Activated CD4-positive, CD25-positive, alpha-beta regulatory T cell treated with anti-CD3 and anti-CD28 coated beads, Interleukin-2, amount 50 U/mL, for 24 hours (primary cell): ENCODE measurements around the gene WDR5.

ENCODE experiments used
- ATAC-seq, 2 donors: fragments of 150-1000 bp; cut with Tn5 transposase; one replicate each; pipeline ENCODE4 v1.10.0; 2021; ENCODE audit warnings: mild to moderate bottlenecking in 1 of 2, moderate library complexity in 1 of 2

Gene WDR5

DNA sequence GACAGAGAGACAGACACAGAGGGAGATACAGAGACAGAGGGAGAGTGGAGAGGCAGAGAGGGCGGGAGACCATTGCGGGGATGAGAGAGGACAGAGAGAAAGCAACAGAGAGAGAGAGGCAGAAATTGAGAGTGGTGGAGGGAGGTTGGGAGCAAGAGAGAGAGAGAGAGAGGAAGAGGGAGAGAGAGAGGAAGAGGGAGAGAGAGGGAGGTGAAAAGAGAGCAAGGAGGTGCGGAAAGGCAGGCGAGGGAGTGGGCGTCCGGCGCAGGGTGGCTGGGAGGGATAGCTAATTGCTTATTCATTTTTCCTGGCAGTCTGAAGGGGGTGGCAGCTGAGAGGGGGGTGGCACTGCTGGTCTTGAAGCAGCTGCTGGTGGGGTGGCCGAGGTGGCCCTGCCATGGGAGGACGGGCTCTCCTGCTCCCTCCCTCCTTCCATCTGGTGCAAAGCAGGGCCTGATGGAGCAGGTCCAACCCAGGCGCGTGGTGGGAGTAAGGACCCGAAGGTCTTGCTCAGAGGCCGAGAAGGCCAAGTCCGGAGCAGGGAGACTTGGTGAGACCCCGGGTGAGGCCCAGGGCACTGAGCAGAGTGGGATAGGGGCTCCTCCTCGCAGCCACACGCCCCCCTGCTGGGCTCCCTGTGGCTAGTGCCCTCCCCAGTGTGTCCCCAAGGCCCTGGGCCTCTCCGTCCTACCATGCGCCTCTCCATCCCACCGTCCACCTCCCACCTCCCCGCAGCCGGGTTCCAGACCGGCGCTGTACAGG is 53.8 kb downstream of the WDR5 start:
- ATAC-seq, result no peak

DNA sequence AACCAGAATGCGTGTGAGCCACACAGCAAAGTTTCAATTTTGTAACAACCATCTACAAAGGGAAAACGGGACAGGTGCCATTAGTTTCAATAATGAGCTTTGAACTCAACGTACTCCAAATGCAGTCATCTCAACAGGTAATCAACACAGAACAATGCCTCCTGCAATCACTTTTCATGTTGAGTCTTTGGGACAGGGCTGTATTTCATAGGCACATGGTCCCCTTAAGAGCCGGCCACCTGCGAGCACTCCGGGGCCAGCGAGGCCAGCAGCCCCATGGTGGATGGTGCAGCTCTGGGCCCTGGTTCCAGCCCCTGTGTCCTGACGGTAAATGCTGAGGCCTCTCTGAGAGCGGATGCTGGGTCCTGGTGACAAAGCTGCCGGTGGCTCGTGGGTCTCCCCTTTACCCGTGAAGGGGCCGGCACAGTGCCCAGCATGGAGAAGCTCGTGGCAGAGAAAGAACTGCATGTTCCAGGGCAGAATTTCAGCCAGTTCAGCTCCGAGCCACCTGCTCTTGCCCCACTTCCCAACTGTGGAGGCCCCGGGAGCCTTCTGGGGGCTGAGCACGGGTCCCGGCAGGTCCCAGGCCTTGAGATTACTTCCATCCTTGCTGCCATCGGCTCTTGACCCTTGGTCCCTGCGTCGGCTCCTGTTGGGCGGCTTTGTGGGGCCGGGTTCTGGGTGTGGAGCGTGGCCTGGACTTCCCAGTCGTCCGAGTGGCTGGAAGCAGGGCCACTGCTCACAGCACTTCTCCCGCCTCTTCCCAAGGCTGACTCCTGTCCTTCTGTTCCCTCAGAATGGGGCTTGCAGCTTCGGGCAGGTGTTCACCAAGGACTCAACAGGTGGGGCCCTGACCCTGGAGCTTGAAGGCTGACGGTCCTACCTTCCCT is 54.6 kb downstream of the WDR5 start:
- ATAC-seq, result no peak

- no peak for ATAC-seq
Observed at GRCh38 chr9:134191455-134192209, 55.8 kb downstream of the WDR5 start.

- ATAC-seq, result no peak
Observed at GRCh38 chr9:134192311-134192950, 56.5 kb downstream of the WDR5 start.

GRCh38 chr9:134192951-134193731 is 57.3 kb downstream of the WDR5 start:
- no peak for ATAC-seq

DNA sequence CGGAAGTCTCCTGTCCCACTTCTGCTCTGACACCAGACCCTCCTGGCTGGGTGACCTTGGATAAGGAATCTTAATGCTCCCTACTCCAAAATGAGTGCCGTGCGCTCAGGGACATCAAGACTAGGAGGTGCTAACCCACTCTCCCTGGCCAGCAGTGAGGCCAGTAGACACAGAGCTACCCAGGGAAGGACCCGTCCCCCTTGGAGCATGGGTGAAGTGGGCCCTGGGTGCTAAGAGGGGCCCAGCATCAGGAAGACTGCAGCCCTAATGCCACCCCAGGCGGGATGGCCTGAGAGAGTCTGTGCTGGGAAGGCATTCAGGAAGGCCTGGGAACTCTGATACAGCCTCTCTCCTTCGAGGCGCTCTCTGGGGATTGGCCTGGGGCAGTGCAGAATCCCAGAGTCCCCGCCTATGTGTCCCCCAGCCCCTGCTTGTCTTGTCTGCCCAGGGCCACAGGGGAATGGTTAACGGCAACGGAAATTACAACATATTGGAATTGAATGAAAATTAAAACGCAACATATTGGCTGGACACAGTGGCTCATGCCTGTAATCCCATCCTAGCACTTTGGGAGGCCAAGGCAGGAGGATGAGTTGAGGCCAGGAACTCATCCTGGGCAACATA is 58.1 kb downstream of the WDR5 start:
- ATAC-seq, result no peak

DNA sequence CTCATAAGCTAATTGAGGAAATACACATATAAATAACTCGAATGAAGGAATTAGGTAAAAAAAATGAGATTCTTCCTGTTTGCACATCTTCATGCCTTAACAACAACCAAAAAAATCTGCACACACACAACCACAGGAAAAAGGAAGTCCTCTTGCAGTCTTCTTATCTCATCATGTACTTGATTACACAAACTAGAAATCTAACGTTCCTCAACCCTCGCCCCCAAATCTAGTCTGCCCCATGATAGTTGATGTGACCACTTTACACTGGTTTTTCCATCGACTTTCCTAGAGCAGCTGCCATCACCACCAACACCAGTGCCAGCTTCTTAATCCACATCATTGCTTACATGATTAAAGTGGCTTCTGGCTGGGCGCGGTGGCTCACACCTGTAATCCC is 59.7 kb downstream of the WDR5 start:
- no peak for ATAC-seq

- ATAC-seq, result no peak
Observed at GRCh38 chr9:134196911-134197310, 61.0 kb downstream of the WDR5 start.

GRCh38 chr9:134198791-134199190 is 62.9 kb downstream of the WDR5 start:
- no peak for ATAC-seq

DNA sequence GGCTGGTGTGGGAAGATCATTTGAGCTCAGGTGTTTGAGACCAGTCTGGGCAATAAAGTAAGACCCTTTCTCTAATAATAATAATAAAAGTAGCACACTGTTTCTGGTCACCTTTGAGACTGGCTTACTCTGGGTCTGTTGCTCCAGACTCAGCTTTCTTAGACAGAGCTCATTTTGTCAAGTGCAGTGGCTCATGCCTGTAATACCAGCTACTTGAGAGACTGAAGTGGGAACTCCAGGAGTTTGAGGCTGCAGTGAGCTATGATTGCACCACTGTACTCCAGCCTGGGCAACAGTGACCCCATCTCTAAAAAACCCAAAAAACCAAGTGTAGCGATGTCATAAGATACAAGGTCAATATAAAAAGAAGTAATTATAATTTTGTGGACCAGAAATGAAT is 64.8 kb downstream of the WDR5 start:
- ATAC-seq, result no peak

DNA sequence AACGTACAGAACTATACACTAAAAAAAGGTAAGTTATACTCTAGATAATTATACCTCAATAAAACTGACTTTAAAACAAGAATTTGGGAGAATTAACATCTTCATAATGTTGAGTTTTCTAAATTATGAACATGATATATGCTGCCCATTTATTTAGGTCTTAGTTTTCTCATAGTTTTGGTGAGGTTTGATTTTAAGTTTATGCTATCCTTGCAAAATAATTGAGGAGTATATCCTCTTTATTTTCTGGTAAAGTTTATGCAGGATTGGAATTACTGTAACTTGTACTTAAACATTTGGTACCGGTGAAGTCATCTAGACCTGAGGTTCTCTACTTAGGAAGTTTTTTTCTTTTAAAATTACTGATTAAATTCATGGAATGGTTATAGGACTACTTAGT is 67.3 kb downstream of the WDR5 start:
- ATAC-seq, result no peak

DNA sequence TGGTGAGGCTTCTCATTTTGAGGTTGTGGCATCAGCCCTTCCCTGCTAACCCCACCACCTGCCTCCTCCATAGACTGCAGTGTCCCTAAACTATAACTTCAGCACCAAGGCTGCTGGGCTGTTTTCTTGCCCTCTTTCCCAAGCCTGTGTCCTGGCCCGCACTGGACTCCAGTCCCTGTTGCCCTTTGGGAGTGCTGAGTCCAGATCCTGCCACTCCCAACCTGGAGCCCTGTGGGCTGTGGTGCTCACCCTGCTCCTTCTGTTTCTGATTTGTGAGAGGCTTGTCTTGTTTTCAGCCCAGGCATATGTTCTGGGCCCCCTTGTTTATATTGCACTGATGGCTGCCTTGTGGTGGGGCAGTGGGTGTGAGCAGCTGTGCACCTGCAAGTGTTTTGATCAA is 68.2 kb downstream of the WDR5 start:
- ATAC-seq, result no peak

DNA sequence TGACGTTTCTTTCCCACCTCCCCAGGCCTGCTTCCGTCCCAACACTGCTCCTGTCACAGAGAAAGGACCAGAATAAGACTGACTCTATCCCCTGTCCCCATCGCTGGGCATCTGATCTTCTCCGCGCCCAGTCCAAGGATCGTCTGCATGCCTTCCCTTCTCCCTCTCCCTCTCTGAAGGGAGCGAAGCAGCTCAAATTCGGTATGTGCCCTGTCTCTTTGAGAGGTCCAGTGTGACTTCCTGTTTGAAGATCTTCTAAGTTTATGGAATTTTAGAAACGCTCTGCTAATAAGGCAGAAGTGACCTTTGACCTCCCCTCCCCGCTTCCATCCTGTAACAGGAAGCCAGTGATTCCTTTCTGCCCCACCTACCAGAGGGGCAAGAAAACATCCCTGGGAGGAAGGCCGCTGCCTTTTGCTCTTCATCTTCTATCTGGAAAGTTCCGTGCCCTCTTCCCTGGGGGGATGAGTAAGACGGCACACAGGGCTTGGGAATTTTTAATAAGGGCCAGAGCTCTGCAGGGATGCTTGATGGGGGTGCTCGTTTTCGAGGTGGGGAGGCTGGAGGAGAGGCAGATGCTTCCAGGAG is 69.2 kb downstream of the WDR5 start:
- ATAC-seq, result no peak

- ATAC-seq, result no peak
Observed at GRCh38 chr9:134205672-134206310, 69.9 kb downstream of the WDR5 start.

GRCh38 chr9:134206311-134207300 is 70.7 kb downstream of the WDR5 start:
- no peak for ATAC-seq

DNA sequence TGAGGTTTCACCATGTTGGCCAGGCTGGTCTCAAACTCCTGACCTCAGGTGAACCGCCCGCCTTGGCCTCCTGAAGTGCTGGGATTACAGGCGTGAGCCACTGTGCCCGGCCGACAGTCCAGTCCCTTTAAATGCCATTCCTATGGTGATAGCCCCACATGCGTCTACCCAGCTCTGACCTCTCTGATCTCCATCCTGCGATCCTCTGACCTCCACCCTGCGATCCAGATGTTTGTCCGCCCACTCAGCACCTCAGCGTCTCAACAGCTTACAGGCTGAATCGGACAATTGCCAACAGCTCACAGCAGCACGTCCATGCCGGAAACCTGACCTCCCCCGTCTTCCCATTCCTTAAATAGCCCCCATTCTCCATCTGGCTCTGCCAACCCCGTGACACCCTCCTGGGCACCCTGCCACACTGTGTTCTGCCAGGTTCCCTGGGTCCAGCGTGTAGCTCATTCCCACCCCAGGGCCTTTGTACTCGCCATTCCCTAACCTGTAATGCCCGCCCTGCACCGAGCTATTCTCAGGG is 72.5 kb downstream of the WDR5 start:
- ATAC-seq, result no peak

GRCh38 chr9:134208981-134209725 is 73.3 kb downstream of the WDR5 start:
- ATAC-seq, result no peak
